GM19239 (cell line): ENCODE data around the gene USP36.
A peak's percentile ranks its signal among the peaks of the same experiment; 100 is the strongest.

Experiments
- DNase-seq: peaks from one replicate; pipeline ENCODE4 v3.0.0; 2011; ENCODE audit warnings: low spot score; ENCODE audit not compliant: insufficient read length
- FAIRE-seq: peaks from 2 replicates; lab custom pipeline; 2011; peaks lifted over from hg19 to GRCh38; lab: Jason Lieb, UNC

Gene USP36

GRCh38 chr17:78748730-78749317 is 91.8 kb downstream of the USP36 start:
- no peak for DNase-seq
- peak; percentile 79 for FAIRE-seq

- DNase-seq: no peak
- FAIRE-seq: peak; percentile 89
Observed at GRCh38 chr17:78748048-78748729, 92.4 kb downstream of the USP36 start.

- FAIRE-seq: peak; percentile 44
- DNase-seq: no peak
Observed at GRCh38 chr17:78747488-78747887, 93.1 kb downstream of the USP36 start.

- no peak for FAIRE-seq
- no peak for DNase-seq
Observed at GRCh38 chr17:78746949-78747269, 93.7 kb downstream of the USP36 start.

GRCh38 chr17:78746263-78746948 is 94.2 kb downstream of the USP36 start:
- no peak for FAIRE-seq
- DNase-seq: no peak
